ENCODE measurements around the gene LARGE1.
A peak's percentile ranks its signal among the peaks of the same experiment; 100 is the strongest.

Gene LARGE1

GRCh38 chr22:33678523-33678922, 241.8 kb downstream of the LARGE1 start:
- no peak overlapping the region for H3K27ac ChIP-seq (ENCODE audit: low read depth, low read length)
- H3K4me1 ChIP-seq (ENCODE audit: insufficient read depth, low read length) = no peaks in the 10 kb centered on the region
- no peak overlapping the region for H3K4me3 ChIP-seq (ENCODE audit: low read depth in 1 of 2, low read length in 2 of 2)
- H3K36me3 ChIP-seq (ENCODE audit: insufficient read depth, low read length) = no peaks in the 10 kb centered on the region
- no peak overlapping the region for H3K9ac ChIP-seq (ENCODE audit: low read length)
- no peaks in the 10 kb centered on the region for H3K27me3 ChIP-seq (ENCODE audit: control insufficient read depth in 1 of 2, insufficient read depth in 2 of 2, low read length in 2 of 2)
- no peaks in the 10 kb centered on the region for H3K9me3 ChIP-seq (ENCODE audit: low read length)

- Histone ChIP-seq H3K36me3 (ENCODE audit: insufficient read depth, low read length) (no peaks in the 10 kb centered on the region), H3K27me3 (ENCODE audit: control insufficient read depth in 1 of 2, insufficient read depth in 2 of 2, low read length in 2 of 2) (no peaks in the 10 kb centered on the region), H3K4me1 (ENCODE audit: insufficient read depth, low read length) (no peaks in the 10 kb centered on the region), H3K9me3 (ENCODE audit: low read length) (no peaks in the 10 kb centered on the region), H3K27ac (ENCODE audit: low read depth, low read length) (no peak overlapping the region), H3K4me3 (ENCODE audit: low read depth in 1 of 2, low read length in 2 of 2) (no peak overlapping the region), H3K9ac (ENCODE audit: low read length) (no peak overlapping the region)
Measured at GRCh38 chr22:33677536-33677935, 242.7 kb downstream of the LARGE1 start.

GRCh38 chr22:33674357-33674756, 245.9 kb downstream of the LARGE1 start:
- Histone ChIP-seq H3K9me3 (ENCODE audit: low read length) (no peaks in the 10 kb centered on the region), H3K4me3 (ENCODE audit: low read depth in 1 of 2, low read length in 2 of 2) (no peak overlapping the region), H3K27ac (ENCODE audit: low read depth, low read length) (no peak overlapping the region), H3K4me1 (ENCODE audit: insufficient read depth, low read length) (peaks cover 3% of the 10 kb centered on the region), H3K27me3 (ENCODE audit: control insufficient read depth in 1 of 2, insufficient read depth in 2 of 2, low read length in 2 of 2) (no peaks in the 10 kb centered on the region), H3K9ac (ENCODE audit: low read length) (no peak overlapping the region), H3K36me3 (ENCODE audit: insufficient read depth, low read length) (no peaks in the 10 kb centered on the region)

GRCh38 chr22:33669746-33670145, 250.5 kb downstream of the LARGE1 start:
- Histone ChIP-seq H3K9me3 (ENCODE audit: low read length) (no peaks in the 10 kb centered on the region), H3K9ac (ENCODE audit: low read length) (no peak overlapping the region), H3K27me3 (ENCODE audit: control insufficient read depth in 1 of 2, insufficient read depth in 2 of 2, low read length in 2 of 2) (no peaks in the 10 kb centered on the region), H3K27ac (ENCODE audit: low read depth, low read length) (no peak overlapping the region), H3K4me3 (ENCODE audit: low read depth in 1 of 2, low read length in 2 of 2) (no peak overlapping the region), H3K4me1 (ENCODE audit: insufficient read depth, low read length) (peaks cover 19% of the 10 kb centered on the region), H3K36me3 (ENCODE audit: insufficient read depth, low read length) (no peaks in the 10 kb centered on the region)

GRCh38 chr22:33666961-33667619, 253.2 kb downstream of the LARGE1 start:
- H3K9me3 ChIP-seq (ENCODE audit: low read length) = no peaks in the 10 kb centered on the region
- no peaks in the 10 kb centered on the region for H3K27me3 ChIP-seq (ENCODE audit: control insufficient read depth in 1 of 2, insufficient read depth in 2 of 2, low read length in 2 of 2)
- no peak overlapping the region for H3K4me3 ChIP-seq (ENCODE audit: low read depth in 1 of 2, low read length in 2 of 2)
- peaks cover 19% of the 10 kb centered on the region for H3K4me1 ChIP-seq (ENCODE audit: insufficient read depth, low read length)
- H3K36me3 ChIP-seq (ENCODE audit: insufficient read depth, low read length) = no peaks in the 10 kb centered on the region
- peak overlapping the region; percentile 35 for H3K27ac ChIP-seq (ENCODE audit: low read depth, low read length)
- no peak overlapping the region for H3K9ac ChIP-seq (ENCODE audit: low read length)

GRCh38 chr22:33666279-33666960, 253.9 kb downstream of the LARGE1 start:
- H3K4me1 ChIP-seq (ENCODE audit: insufficient read depth, low read length) = peaks cover 19% of the 10 kb centered on the region
- H3K4me3 ChIP-seq (ENCODE audit: low read depth in 1 of 2, low read length in 2 of 2) = no peak overlapping the region
- H3K27me3 ChIP-seq (ENCODE audit: control insufficient read depth in 1 of 2, insufficient read depth in 2 of 2, low read length in 2 of 2) = no peaks in the 10 kb centered on the region

GRCh38 chr22:33659448-33659847, 260.8 kb downstream of the LARGE1 start:
- Histone ChIP-seq H3K4me1 (ENCODE audit: insufficient read depth, low read length) (peaks cover 37% of the 10 kb centered on the region), H3K9me3 (ENCODE audit: low read length) (no peaks in the 10 kb centered on the region), H3K9ac (ENCODE audit: low read length) (no peak overlapping the region), H3K36me3 (ENCODE audit: insufficient read depth, low read length) (no peaks in the 10 kb centered on the region), H3K27ac (ENCODE audit: low read depth, low read length) (peak overlapping the region; percentile 38), H3K27me3 (ENCODE audit: control insufficient read depth in 1 of 2, insufficient read depth in 2 of 2, low read length in 2 of 2) (no peaks in the 10 kb centered on the region), H3K4me3 (ENCODE audit: low read depth in 1 of 2, low read length in 2 of 2) (no peak overlapping the region)

More at GRCh38 chr22:33666279-33666960, 253.9 kb downstream of the LARGE1 start:
- H3K27ac ChIP-seq (ENCODE audit: low read depth, low read length) = peak overlapping the region; percentile 35
- H3K9me3 ChIP-seq (ENCODE audit: low read length) = no peaks in the 10 kb centered on the region
- no peaks in the 10 kb centered on the region for H3K36me3 ChIP-seq (ENCODE audit: insufficient read depth, low read length)
- no peak overlapping the region for H3K9ac ChIP-seq (ENCODE audit: low read length)

GRCh38 chr22:33658775-33659174, 261.5 kb downstream of the LARGE1 start:
- no peaks in the 10 kb centered on the region for H3K9me3 ChIP-seq (ENCODE audit: low read length)
- H3K36me3 ChIP-seq (ENCODE audit: insufficient read depth, low read length) = no peaks in the 10 kb centered on the region
- no peaks in the 10 kb centered on the region for H3K27me3 ChIP-seq (ENCODE audit: control insufficient read depth in 1 of 2, insufficient read depth in 2 of 2, low read length in 2 of 2)
- no peak overlapping the region for H3K9ac ChIP-seq (ENCODE audit: low read length)
- H3K4me3 ChIP-seq (ENCODE audit: low read depth in 1 of 2, low read length in 2 of 2) = no peak overlapping the region
- H3K4me1 ChIP-seq (ENCODE audit: insufficient read depth, low read length) = peaks cover 37% of the 10 kb centered on the region
- peak overlapping the region; percentile 38 for H3K27ac ChIP-seq (ENCODE audit: low read depth, low read length)

GRCh38 chr22:33657670-33658069, 262.6 kb downstream of the LARGE1 start:
- Histone ChIP-seq H3K4me3 (ENCODE audit: low read depth in 1 of 2, low read length in 2 of 2) (no peak overlapping the region), H3K36me3 (ENCODE audit: insufficient read depth, low read length) (no peaks in the 10 kb centered on the region), H3K9ac (ENCODE audit: low read length) (no peak overlapping the region), H3K9me3 (ENCODE audit: low read length) (no peaks in the 10 kb centered on the region), H3K4me1 (ENCODE audit: insufficient read depth, low read length) (peaks cover 37% of the 10 kb centered on the region), H3K27me3 (ENCODE audit: control insufficient read depth in 1 of 2, insufficient read depth in 2 of 2, low read length in 2 of 2) (no peaks in the 10 kb centered on the region), H3K27ac (ENCODE audit: low read depth, low read length) (peak overlapping the region; percentile 21)

- H3K9ac ChIP-seq (ENCODE audit: low read length) = no peak overlapping the region
- peak overlapping the region; percentile 14 for H3K27ac ChIP-seq (ENCODE audit: low read depth, low read length)
- H3K9me3 ChIP-seq (ENCODE audit: low read length) = no peaks in the 10 kb centered on the region
- H3K27me3 ChIP-seq (ENCODE audit: control insufficient read depth in 1 of 2, insufficient read depth in 2 of 2, low read length in 2 of 2) = no peaks in the 10 kb centered on the region
- H3K36me3 ChIP-seq (ENCODE audit: insufficient read depth, low read length) = no peaks in the 10 kb centered on the region
- H3K4me1 ChIP-seq (ENCODE audit: insufficient read depth, low read length) = peaks cover 37% of the 10 kb centered on the region
- no peak overlapping the region for H3K4me3 ChIP-seq (ENCODE audit: low read depth in 1 of 2, low read length in 2 of 2)
Measured at GRCh38 chr22:33656808-33657628, 263.3 kb downstream of the LARGE1 start.

GRCh38 chr22:33654173-33654895, 265.9 kb downstream of the LARGE1 start:
- peaks cover 8% of the 10 kb centered on the region for H3K36me3 ChIP-seq (ENCODE audit: insufficient read depth, low read length)
- no peak overlapping the region for H3K27ac ChIP-seq (ENCODE audit: low read depth, low read length)
- no peaks in the 10 kb centered on the region for H3K27me3 ChIP-seq (ENCODE audit: control insufficient read depth in 1 of 2, insufficient read depth in 2 of 2, low read length in 2 of 2)
- no peak overlapping the region for H3K4me3 ChIP-seq (ENCODE audit: low read depth in 1 of 2, low read length in 2 of 2)
- no peaks in the 10 kb centered on the region for H3K9me3 ChIP-seq (ENCODE audit: low read length)
- H3K9ac ChIP-seq (ENCODE audit: low read length) = no peak overlapping the region
- H3K4me1 ChIP-seq (ENCODE audit: insufficient read depth, low read length) = peaks cover 28% of the 10 kb centered on the region
